Astrocyte of the spinal cord (primary cell): Measurements from ENCODE around the gene PLG.

Experiments
- DNase-seq: peaks from one replicate; pipeline ENCODE4 v3.0.0; 2011; ENCODE audit warnings: low read depth, low spot score
- H3K4me3 ChIP-seq: 2 replicates; pipeline ENCODE4 v1.5.1; 2011; ENCODE audit warnings: low read depth, mild to moderate bottlenecking, low read length, moderate library complexity
- in situ Hi-C: cut with HindIII; loops from 2 replicates; pipeline ENCODE4 v1.10.0; 2017; ENCODE audit warnings: low sequenced_read_pairs
- TF ChIP-seq, protein P1 (sequence below): IDR thresholded peaks from 2 replicates; pipeline ENCODE4 v1.5.1; 2012; ENCODE audit warnings: low read depth, mild to moderate bottlenecking, low read length, inconsistent platforms

PLG gene

DNA sequence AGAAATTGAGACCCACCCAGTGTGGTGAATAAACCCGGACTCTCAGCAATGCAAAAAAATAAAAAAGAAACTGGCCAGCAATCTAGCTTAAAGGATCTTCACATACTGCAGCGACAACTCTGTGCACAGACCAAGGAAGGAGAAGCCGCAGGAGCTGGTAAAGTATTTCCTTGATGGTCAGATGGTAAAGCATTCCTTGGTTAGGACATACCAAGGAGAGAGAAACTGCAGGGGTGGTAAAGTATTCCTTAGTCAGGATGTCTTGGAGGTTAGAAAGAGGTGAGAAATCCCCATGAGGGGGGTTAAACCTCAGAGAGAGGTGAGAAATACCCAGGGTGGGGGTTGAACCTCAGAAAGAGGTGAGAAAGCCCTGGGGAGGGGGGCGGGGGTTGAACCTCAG, 86.8 kb downstream of the PLG start:
- in situ Hi-C loops, result no loop called here
- TF ChIP-seq, protein P1, sequence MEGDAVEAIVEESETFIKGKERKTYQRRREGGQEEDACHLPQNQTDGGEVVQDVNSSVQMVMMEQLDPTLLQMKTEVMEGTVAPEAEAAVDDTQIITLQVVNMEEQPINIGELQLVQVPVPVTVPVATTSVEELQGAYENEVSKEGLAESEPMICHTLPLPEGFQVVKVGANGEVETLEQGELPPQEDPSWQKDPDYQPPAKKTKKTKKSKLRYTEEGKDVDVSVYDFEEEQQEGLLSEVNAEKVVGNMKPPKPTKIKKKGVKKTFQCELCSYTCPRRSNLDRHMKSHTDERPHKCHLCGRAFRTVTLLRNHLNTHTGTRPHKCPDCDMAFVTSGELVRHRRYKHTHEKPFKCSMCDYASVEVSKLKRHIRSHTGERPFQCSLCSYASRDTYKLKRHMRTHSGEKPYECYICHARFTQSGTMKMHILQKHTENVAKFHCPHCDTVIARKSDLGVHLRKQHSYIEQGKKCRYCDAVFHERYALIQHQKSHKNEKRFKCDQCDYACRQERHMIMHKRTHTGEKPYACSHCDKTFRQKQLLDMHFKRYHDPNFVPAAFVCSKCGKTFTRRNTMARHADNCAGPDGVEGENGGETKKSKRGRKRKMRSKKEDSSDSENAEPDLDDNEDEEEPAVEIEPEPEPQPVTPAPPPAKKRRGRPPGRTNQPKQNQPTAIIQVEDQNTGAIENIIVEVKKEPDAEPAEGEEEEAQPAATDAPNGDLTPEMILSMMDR, result no peak
- no peak overlapping the region for H3K4me3 ChIP-seq
- DNase-seq, result no peak

DNA sequence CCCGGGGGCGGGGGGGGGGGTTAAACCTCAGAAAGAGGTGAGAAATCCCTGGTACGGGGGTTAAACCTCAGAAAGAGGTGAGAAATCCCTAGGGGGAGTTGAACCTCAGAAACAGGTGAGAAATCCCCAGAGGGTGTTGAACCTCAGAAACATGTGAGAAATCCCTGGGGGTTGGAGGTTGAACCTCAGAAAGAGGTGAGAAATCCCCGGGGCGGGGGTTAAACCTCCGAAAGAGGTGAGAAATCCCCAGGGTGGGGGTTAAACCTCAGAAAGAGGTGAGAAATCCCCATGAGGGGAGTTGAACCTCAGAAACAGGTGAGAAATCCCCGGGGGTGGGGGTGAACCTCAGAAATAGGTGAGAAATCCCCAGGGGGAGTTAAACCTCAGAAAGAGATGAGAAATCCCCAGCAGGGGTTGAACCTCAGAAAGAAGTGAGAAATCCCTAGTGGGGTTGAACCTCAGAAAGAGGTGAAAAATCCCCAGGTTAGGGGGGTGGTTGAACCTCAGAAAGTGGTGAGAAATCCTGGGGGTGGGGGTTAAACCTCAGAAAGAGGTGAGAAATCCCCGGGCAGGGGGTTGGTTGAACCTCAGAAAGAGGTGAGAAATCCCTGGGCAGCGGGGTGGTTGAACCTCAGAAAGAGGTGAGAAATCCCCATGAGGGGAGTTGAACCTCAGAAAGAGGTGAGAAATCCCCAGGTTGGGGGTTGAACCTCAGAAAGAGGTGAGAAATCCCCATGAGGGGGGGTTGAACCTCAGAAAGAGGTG, 87.4 kb downstream of the PLG start:
- H3K4me3 ChIP-seq, result no peak overlapping the region
- TF ChIP-seq, protein P1, result no peak
- DNase-seq, result no peak
- in situ Hi-C loops, result no loop called here

DNA sequence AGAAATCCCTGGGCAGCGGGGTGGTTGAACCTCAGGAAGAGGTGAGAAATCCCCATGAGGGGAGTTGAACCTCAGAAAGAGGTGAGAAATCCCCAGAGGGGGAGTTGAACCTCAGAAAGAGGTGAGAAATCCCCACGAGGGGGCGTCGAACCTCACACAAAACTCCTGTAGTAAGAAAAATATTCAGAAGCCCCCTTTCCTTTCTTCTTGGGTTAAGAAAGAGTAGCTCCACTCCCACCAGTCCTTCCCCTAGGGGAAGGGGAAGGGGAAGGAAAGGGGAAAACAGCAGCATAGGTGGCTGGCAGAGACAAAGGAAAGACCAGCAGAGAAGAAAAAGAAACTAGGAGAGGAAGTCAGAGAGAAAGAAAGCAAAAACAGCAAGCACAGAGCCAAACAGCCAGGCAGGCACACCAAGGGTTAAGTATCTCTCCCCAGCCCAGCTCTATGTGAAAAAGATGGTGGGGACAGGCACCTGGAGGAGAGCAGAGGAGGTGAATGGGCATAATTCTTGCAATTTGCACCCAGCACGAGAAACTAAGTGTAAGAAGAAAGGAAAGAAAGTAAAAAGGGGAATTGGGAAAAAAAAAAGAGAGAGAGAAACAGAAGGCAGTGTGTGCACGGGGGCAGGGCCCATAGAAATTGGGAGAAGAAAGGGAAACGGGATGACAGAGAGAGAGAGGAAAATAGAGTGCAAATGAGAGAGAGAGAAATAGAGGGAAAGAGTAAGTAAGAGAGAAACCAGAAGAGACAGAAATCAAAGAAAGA, 88.2 kb downstream of the PLG start:
- no peak overlapping the region for H3K4me3 ChIP-seq
- in situ Hi-C loops, result no loop called here
- TF ChIP-seq, protein P1, result no peak
- DNase-seq, result no peak

DNA sequence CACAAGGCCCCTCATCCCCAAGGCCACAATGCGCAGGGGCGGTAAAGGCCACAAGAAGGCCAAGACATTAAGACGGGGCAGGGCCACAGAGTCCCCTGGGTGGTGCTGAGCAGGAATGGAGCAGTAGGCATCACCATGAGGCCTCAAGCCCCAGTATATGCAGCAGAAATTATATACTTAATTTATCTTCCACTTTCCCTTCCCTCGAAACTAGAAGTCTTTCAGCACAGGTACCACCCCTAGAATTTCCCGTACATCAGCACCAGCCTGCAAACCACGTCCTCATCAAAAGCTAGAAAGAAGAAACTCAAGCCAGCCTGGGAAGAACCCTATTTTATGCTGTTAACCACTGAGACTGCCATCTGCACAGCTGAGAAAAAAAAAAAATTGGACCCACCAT, 89.4 kb downstream of the PLG start:
- in situ Hi-C loops, result no loop called here
- no peak for DNase-seq
- TF ChIP-seq, protein P1, result no peak
- H3K4me3 ChIP-seq, result no peak overlapping the region

DNA sequence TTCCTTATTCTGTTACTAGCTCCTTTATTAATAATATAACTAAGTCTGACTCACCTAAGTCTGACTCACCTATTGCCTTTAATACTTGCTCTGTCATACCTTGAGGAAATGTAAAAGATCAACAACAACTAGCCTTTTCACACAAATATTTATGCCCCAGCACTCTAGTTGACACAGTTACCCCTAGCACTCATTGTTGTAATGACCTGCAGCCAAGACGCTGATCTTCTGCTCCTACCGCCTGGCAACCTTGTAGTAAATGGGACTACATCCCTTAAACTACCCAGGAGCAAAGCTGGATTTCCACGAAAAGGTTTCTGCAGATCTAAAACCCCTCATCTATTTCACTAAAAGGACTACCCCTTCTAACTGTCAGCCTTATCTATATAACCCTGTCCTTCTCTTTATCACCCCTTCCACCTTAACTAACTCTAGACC, 90.0 kb downstream of the PLG start:
- TF ChIP-seq, protein P1, result no peak
- no peak for DNase-seq
- in situ Hi-C loops, result no loop called here
- H3K4me3 ChIP-seq, result no peak overlapping the region

DNA sequence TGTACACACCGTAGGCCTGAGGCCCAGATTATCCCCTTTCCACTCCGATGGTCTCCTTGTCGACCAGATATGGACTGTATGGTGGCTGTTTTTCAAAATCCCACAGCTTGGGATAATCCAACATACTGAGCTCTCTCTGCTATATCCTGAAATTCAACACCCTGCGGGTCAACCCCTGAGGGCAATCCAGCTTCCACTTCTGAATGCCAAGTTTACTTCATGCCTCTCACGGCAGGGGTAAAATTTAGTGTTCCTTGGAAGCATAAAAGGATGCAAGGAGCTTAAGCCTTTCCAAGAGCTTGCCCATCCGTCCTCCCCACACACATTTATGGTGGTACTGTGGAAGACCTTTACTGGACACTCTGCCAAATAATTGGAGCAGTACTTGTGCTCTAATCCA, 90.7 kb downstream of the PLG start:
- TF ChIP-seq, protein P1, result no peak
- in situ Hi-C loops, result no loop called here
- no peak for DNase-seq
- H3K4me3 ChIP-seq, result no peak overlapping the region
